ENCODE data around the gene AOC3. TPM values are rescaled to one million over a fixed set of nuclear protein-coding genes. Genes with fewer than 3 reads are reported as not detected.
A peak's percentile ranks its signal among the peaks of the same experiment; 100 is the strongest.
"Not testable (repeated sequence)": the region's sequence is repeated elsewhere in the genome, so short reads cannot be mapped to it uniquely, and the experiment has no call there.

The AOC3 gene
- total and polyA plus RNA-seq, 2 of the 13 experiments (the other 11 are each of a cell fraction or from before 2014, with no cell fraction given), result 8.7 to 51.7 TPM

- TF ChIP-seq IRF1 (CRISPR knock-in tag; IDR thresholded peaks at IDR 0.05; ENCODE audit: low read depth) (no peak), KLF12 (CRISPR knock-in tag; IDR thresholded peaks at IDR 0.05; ENCODE audit: borderline replicate concordance) (peak; percentile 63; the same call in 1 of the 2 replicates), ZBTB39 (CRISPR knock-in tag; IDR thresholded peaks at IDR 0.05) (no peak), MNT (IDR thresholded peaks at IDR 0.05) (no peak)
Measured at GRCh38 chr17:42898147-42898811, 47.3 kb downstream of the AOC3 start (continued).

GRCh38 chr17:42899981-42900380 lies 49.0 kb downstream of the AOC3 start:
- peak overlapping the region; percentile 72 for H3K27ac ChIP-seq (ENCODE audit: extremely low read length, insufficient read depth, low read length)
- ATAC-seq; BruUV-seq (replicated peaks); H4K20me1 ChIP-seq (ENCODE audit: insufficient read depth, low read length); CTCF ChIA-PET (ENCODE audit: low intra/inter-chr PET ratio, low total read pairs); H3K36me3 ChIP-seq (replicated peaks in 1 of 2; ENCODE audit: control insufficient read depth in 1 of 2, insufficient read depth in 2 of 2, low read length in 2 of 2); intact Hi-C loops (cut with micrococcal nuclease; ENCODE audit: unreplicated experiment); H3K27me3 ChIP-seq (ENCODE audit: control insufficient read depth in 1 of 2, insufficient read depth in 2 of 2, low read length in 2 of 2); H2AFZ ChIP-seq (ENCODE audit: low read length); H3K9me3 ChIP-seq (ENCODE audit: low read length); FAIRE-seq; DNase-seq (ENCODE audit: low spot score): not testable (repeated sequence)
- H3K4me1 ChIP-seq (ENCODE audit: insufficient read depth, low read length), result peaks cover 93% of the 10 kb centered on the region
- H3K4me2 ChIP-seq (ENCODE audit: low read depth, low read length), result peak overlapping the region; percentile 72
- TF ChIP-seq ZNF460 (CRISPR knock-in tag; IDR thresholded peaks at IDR 0.05; ENCODE audit: borderline replicate concordance) (peak; percentile 79), ZNF337 (CRISPR knock-in tag; IDR thresholded peaks at IDR 0.05; ENCODE audit: borderline replicate concordance, low read depth) (0 out of 2 replicates have a peak, but pooled peaks have one; percentile 19), ZNF883 (CRISPR knock-in tag; IDR thresholded peaks at IDR 0.05; ENCODE audit: not compliant biosample characterization) (peak; percentile 15), ZNF510 (CRISPR knock-in tag; IDR thresholded peaks at IDR 0.05; ENCODE audit: low read depth) (0 out of 2 replicates have a peak, but pooled peaks have one; percentile 14), ZNF274 (CRISPR knock-in tag; IDR thresholded peaks at IDR 0.05) (0 out of 2 replicates have a peak, but pooled peaks have one; percentile 32), ZNF784 (CRISPR knock-in tag; IDR thresholded peaks at IDR 0.05; ENCODE audit: borderline replicate concordance) (0 out of 2 replicates have a peak, but pooled peaks have one; percentile 61), ZNF121 (CRISPR knock-in tag; IDR thresholded peaks at IDR 0.05) (peak; percentile 95), ZNF572 (CRISPR knock-in tag; IDR thresholded peaks at IDR 0.05) (0 out of 2 replicates have a peak, but pooled peaks have one; percentile 39), ZNF770 (CRISPR knock-in tag; IDR thresholded peaks at IDR 0.05) (peak; percentile 91)
- POLR2A ChIA-PET, result interaction anchor here (1.5 to 2.2 kb wide), 4 partner anchors 12 to 98 kb away, joined by 3 to 7 read pairs (median 4); partner anchors contain the start of genes BECN1 and RPL27
- H3K79me2 ChIP-seq (ENCODE audit: insufficient read depth, low read length), result peaks cover 12% of the 10 kb centered on the region
- in situ Hi-C loops (cut with HindIII; ENCODE audit: extremely low pct_ligation_motif_present, low pct_unique_long_range_greater_than_20kb), result loop anchor here (10.0 kb wide), 1 partner anchor 65 kb away; the partner anchor contains the start of gene AARSD1
- H3K4me3 ChIP-seq (replicated peaks in 1 of 3; ENCODE audit: insufficient read depth in 1 of 3, low read depth in 2 of 3, low read length in 3 of 3), result 0 out of 6 replicates have a peak overlapping the region, but pooled peaks of 1 of the 3 experiments have one; percentile 22
- H3K9ac ChIP-seq (ENCODE audit: insufficient read depth, low read depth, low read length), result 0 out of 2 replicates have a peak overlapping the region, but pooled peaks have one; percentile 12
- WGBS (ENCODE audit: low lambda C conversion rate), result 47% methylated on average over 3 of the region's 3 CpGs

All from HepG2 (cell line).